ENCODE measurements around the gene BSG. TPM values are rescaled to one million over a fixed set of nuclear protein-coding genes. Genes with fewer than 3 reads are reported as not detected.

Gene BSG
- total and polyA plus RNA-seq, 9 of the 15 experiments (the other 6 are each of a cell fraction or from before 2014, with no cell fraction given), result 4.6 to 495 (median 187) TPM

GRCh38 chr19:548886-549830, 23.2 kb upstream of the BSG start (continued):
- TF ChIP-seq ZBTB7A (IDR thresholded peaks at IDR 0.05; ENCODE audit: borderline replicate concordance, control insufficient read depth, low read depth, low read length) (0 out of 2 replicates have a peak, but pooled peaks have one; percentile 28), ZSCAN32 (CRISPR knock-in tag; IDR thresholded peaks at IDR 0.05) (no peak), ZNF133 (CRISPR knock-in tag; IDR thresholded peaks at IDR 0.05) (no peak), CBX3 (IDR thresholded peaks at IDR 0.05; ENCODE audit: borderline replicate concordance in 1 of 2, low read length in 2 of 2) (no peak), HNRNPUL1 (IDR thresholded peaks at IDR 0.05; ENCODE audit: low read length) (no peak), BCOR (IDR thresholded peaks at IDR 0.05) (0 out of 2 replicates have a peak, but pooled peaks have one; percentile 50), CGGBP1 (CRISPR knock-in tag; IDR thresholded peaks at IDR 0.05) (no peak)

GRCh38 chr19:554817-555216, 17.6 kb upstream of the BSG start:
- H3K4me3 ChIP-seq, result no peak overlapping the region
- H2AFZ ChIP-seq (ENCODE audit: low read depth, low read length), result no peak overlapping the region
- no peaks in the 10 kb centered on the region for H3K79me2 ChIP-seq (ENCODE audit: control insufficient read depth, insufficient read depth, low read length)
- no TSS peak for BruUV-seq (replicated peaks)
- peak overlapping the region in 1 of 2 experiments; percentile 3; a peak in 2 of 4 replicates for H3K9ac ChIP-seq (ENCODE audit: insufficient read depth in 1 of 2, low read depth in 2 of 2, low read length in 2 of 2)
- in situ Hi-C loops (cut with MboI), result no loop called here
- no peak overlapping the region; the same call in 2 of the 3 replicates for H3K27ac ChIP-seq (ENCODE audit: extremely low read depth, low read depth, low read length)
- peaks cover 24 to 79% of the 10 kb centered on the region in 2 experiments; a peak in 4 of 5 replicates for H3K4me1 ChIP-seq (replicated peaks in 1 of 2; ENCODE audit: control insufficient read depth in 2 of 2, insufficient read depth in 2 of 2, low read length in 2 of 2)
- ATAC-seq (no peak), FAIRE-seq (peak; percentile 66), DNase-seq (ENCODE audit: extremely low read depth in 1 of 4, low spot score in 3 of 4) (no peak)
- H3K27me3 ChIP-seq (ENCODE audit: control insufficient read depth in 2 of 2, insufficient read depth in 2 of 2, low read length in 2 of 2), result no peaks in the 10 kb centered on the region
- CTCF ChIA-PET (ENCODE audit: low intra/inter-chr PET ratio), result no interaction called here
- 91% methylated on average over 17 of the region's 20 CpGs for WGBS (ENCODE audit: insufficient coverage, low coverage, missing lambda C conversion rate)
- POLR2A ChIA-PET, result interaction anchor here (0.6 to 2.5 kb wide), 6 partner anchors 11 to 756 kb away, joined by 3 to 20 read pairs (median 4); partner anchors contain the start of gene CDC34
- TF ChIP-seq MAX (CRISPR knock-in tag; IDR thresholded peaks at IDR 0.05), result 0 out of 2 replicates have a peak, but pooled peaks have one; percentile 10
- no peak for TF ChIP-seq NR3C1 (CRISPR knock-in tag; IDR thresholded peaks at IDR 0.05)
- TF ChIP-seq HDAC1 (IDR thresholded peaks at IDR 0.05), result no peak
- H3K9me1 ChIP-seq (ENCODE audit: control insufficient read depth, insufficient read depth, low read length), result no peaks in the 10 kb centered on the region
- no peaks in the 10 kb centered on the region for H3K36me3 ChIP-seq (ENCODE audit: control insufficient read depth, insufficient read depth, low read length)
- H3K4me2 ChIP-seq (ENCODE audit: insufficient read depth, low read length), result no peak overlapping the region
- intact Hi-C loops (cut with micrococcal nuclease), result no loop called here
- no peaks in the 10 kb centered on the region for H4K20me1 ChIP-seq (replicated peaks; ENCODE audit: control insufficient read depth, insufficient read depth, low read length)
- H3K9me3 ChIP-seq (replicated peaks; ENCODE audit: control insufficient read depth, insufficient read depth, low read depth, low read length), result no peaks in the 10 kb centered on the region; the same call in 1 of the 2 replicates
